ENCODE measurements around the gene GFRA1.

The GFRA1 gene

DNA sequence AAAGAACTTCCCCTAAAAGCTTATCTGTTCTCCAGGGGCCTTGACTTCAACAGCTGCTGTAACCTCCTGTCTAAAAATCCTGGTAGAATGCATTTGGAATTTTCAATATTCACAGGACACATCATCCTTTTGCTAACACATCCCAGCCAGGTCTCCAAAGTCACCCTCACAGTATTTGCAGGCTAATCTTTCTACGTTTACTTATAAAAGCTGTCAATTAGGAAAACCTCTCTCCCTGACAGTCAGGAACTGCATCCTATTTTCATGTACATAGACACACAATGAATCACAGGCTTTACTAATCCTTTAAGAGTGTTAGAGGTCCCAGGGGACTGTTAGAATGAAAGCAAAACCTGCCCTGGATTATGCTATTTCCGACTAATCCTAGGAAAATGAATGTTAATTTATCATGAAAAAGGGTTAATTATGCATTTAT, 102.2 kb downstream of the GFRA1 start (continued):
- peak; percentile 75 for TF ChIP-seq ZBTB44 (tag by site-specific recombination; IDR thresholded peaks at IDR 0.05)
- TF ChIP-seq SP7 (tag by site-specific recombination; IDR thresholded peaks at IDR 0.05): 0 out of 2 replicates have a peak, but pooled peaks have one; percentile 32
- TF ChIP-seq ZNF610 (tag by site-specific recombination; IDR thresholded peaks at IDR 0.05; ENCODE audit: borderline replicate concordance): no peak
- TF ChIP-seq TRIM28 (IDR thresholded peaks at IDR 0.05; ENCODE audit: borderline replicate concordance, low read length): peak; percentile 21; the same call in 1 of the 2 replicates
- no peak for TF ChIP-seq ZNF335 (tag by site-specific recombination; conservative IDR thresholded peaks at IDR 0.05)
- TF ChIP-seq WT1 (tag by site-specific recombination; IDR thresholded peaks at IDR 0.05): peak; percentile 69
- TF ChIP-seq ZSCAN30 (tag by site-specific recombination; IDR thresholded peaks at IDR 0.05): no peak
- TF ChIP-seq ZNF510 (tag by site-specific recombination; IDR thresholded peaks at IDR 0.05; ENCODE audit: insufficient replicate concordance): peak; percentile 19
- no peak for TF ChIP-seq KLF16 (tag by site-specific recombination; IDR thresholded peaks at IDR 0.05)
- TF ChIP-seq KLF17 (tag by site-specific recombination; IDR thresholded peaks at IDR 0.05): no peak
- peak; percentile 76 for TF ChIP-seq OSR2 (tag by site-specific recombination; IDR thresholded peaks at IDR 0.05)
- no peak for TF ChIP-seq SCRT1 (tag by site-specific recombination; IDR thresholded peaks at IDR 0.05; ENCODE audit: borderline replicate concordance)
- peak; percentile 62; the same call in 1 of the 2 replicates for TF ChIP-seq KLF8 (tag by site-specific recombination; IDR thresholded peaks at IDR 0.05)
- peak; percentile 63; the same call in 1 of the 2 replicates for TF ChIP-seq ZNF843 (tag by site-specific recombination; IDR thresholded peaks at IDR 0.05)
- 0 out of 2 replicates have a peak, but pooled peaks have one; percentile 36 for TF ChIP-seq BCL11A (tag by site-specific recombination; IDR thresholded peaks at IDR 0.05; ENCODE audit: low read depth)
- peak; percentile 67 for TF ChIP-seq ZBTB17 (tag by site-specific recombination; IDR thresholded peaks at IDR 0.05)
- peak; percentile 84 for TF ChIP-seq PRDM6 (tag by site-specific recombination; IDR thresholded peaks at IDR 0.05)
- peak; percentile 69; the same call in 1 of the 2 replicates for TF ChIP-seq TSHZ1 (tag by site-specific recombination; IDR thresholded peaks at IDR 0.05; ENCODE audit: borderline replicate concordance)
- TF ChIP-seq ZNF600 (tag by site-specific recombination; IDR thresholded peaks at IDR 0.05): 0 out of 2 replicates have a peak, but pooled peaks have one; percentile 15
- TF ChIP-seq ZEB2 (tag by site-specific recombination; IDR thresholded peaks at IDR 0.05): peak; percentile 60; the same call in 1 of the 2 replicates
- TF ChIP-seq ZNF549 (tag by site-specific recombination; IDR thresholded peaks at IDR 0.05): peak; percentile 17; the same call in 1 of the 2 replicates
- TF ChIP-seq IKZF3 (tag by site-specific recombination; IDR thresholded peaks at IDR 0.05): peak; percentile 62; the same call in 1 of the 2 replicates
- TF ChIP-seq ZNF24 (tag by site-specific recombination; IDR thresholded peaks at IDR 0.05): 0 out of 2 replicates have a peak, but pooled peaks have one; percentile 39
- TF ChIP-seq, protein P1, sequence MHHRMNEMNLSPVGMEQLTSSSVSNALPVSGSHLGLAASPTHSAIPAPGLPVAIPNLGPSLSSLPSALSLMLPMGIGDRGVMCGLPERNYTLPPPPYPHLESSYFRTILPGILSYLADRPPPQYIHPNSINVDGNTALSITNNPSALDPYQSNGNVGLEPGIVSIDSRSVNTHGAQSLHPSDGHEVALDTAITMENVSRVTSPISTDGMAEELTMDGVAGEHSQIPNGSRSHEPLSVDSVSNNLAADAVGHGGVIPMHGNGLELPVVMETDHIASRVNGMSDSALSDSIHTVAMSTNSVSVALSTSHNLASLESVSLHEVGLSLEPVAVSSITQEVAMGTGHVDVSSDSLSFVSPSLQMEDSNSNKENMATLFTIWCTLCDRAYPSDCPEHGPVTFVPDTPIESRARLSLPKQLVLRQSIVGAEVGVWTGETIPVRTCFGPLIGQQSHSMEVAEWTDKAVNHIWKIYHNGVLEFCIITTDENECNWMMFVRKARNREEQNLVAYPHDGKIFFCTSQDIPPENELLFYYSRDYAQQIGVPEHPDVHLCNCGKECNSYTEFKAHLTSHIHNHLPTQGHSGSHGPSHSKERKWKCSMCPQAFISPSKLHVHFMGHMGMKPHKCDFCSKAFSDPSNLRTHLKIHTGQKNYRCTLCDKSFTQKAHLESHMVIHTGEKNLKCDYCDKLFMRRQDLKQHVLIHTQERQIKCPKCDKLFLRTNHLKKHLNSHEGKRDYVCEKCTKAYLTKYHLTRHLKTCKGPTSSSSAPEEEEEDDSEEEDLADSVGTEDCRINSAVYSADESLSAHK (tag by site-specific recombination; IDR thresholded peaks at IDR 0.05): peak; percentile 41; the same call in 1 of the 2 replicates
- TF ChIP-seq ZBTB1 (tag by site-specific recombination; IDR thresholded peaks at IDR 0.05): peak; percentile 41; the same call in 1 of the 2 replicates
- 0 out of 2 replicates have a peak, but pooled peaks have one; percentile 37 for TF ChIP-seq KLF10 (tag by site-specific recombination; IDR thresholded peaks at IDR 0.05)

Measured in HEK293 (cell line).